ENCODE results near the gene OR4D11. TPM values are rescaled to one million over a fixed set of nuclear protein-coding genes. Genes with fewer than 3 reads are reported as not detected.

OR4D11 gene
- total and polyA plus RNA-seq, 10 of the 15 experiments (the other 5 are each of a cell fraction or from before 2014, with no cell fraction given): not detected

DNA sequence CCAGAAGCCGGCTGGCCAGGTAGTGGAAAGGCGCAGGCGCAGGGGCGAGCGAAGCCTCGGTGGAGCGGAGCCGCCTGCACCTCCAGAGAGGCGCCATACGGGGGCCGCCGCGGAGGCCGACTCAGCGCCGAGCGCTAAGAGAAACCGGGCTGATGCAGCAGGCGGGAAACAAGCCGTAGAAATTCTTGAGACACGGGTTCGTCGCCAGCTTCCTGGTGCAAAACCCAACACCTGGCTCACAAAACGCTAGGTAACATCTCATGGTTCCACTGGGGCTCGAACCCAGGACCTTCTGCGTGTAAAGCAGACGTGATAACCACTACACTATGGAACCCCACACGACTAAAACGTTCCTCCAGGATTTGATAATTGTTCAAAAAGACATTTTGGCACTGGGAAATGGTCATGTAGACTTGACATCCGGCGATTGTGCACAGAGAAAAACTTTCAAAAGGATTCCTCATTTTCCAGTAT lies 47.0 kb downstream of the OR4D11 start (continued):
- TF ChIP-seq ZNF384 (IDR thresholded peaks at IDR 0.05; ENCODE audit: borderline replicate concordance, low read depth, low read length) (no peak), ZNF24 (IDR thresholded peaks at IDR 0.05) (peak; percentile 99), SMAD1 (IDR thresholded peaks at IDR 0.05; ENCODE audit: low read depth, partially characterized antibody) (no peak), TBL1XR1 (IDR thresholded peaks at IDR 0.05; ENCODE audit: low read depth, low read length) (no peak; the same call in 1 of the 2 replicates), RUNX3 (IDR thresholded peaks at IDR 0.05; ENCODE audit: low read length) (peak; percentile 40; the same call in 1 of the 2 replicates), IRF4 (IDR thresholded peaks at IDR 0.05; ENCODE audit: low read depth, low read length) (peak; percentile 79), ZBED1 (IDR thresholded peaks at IDR 0.05; ENCODE audit: borderline replicate concordance) (peak; percentile 49; the same call in 1 of the 2 replicates), MTA2 (IDR thresholded peaks at IDR 0.05; ENCODE audit: low read depth) (no peak; the same call in 1 of the 2 replicates), SMARCA5 (IDR thresholded peaks at IDR 0.05) (peak; percentile 65), SIX5 (IDR thresholded peaks at IDR 0.05; ENCODE audit: low read depth, low read length, severe bottlenecking) (no peak), ASH2L (IDR thresholded peaks at IDR 0.05; ENCODE audit: borderline replicate concordance, low read depth) (no peak), NFYB (IDR thresholded peaks at IDR 0.05; ENCODE audit: insufficient read depth, low read depth, low read length) (no peak), TCF7 (IDR thresholded peaks at IDR 0.05; ENCODE audit: borderline replicate concordance) (0 out of 2 replicates have a peak, but pooled peaks have one; percentile 15), CHD1 (IDR thresholded peaks at IDR 0.05; ENCODE audit: low read depth, low read length) (no peak), EP300 (IDR thresholded peaks at IDR 0.05; ENCODE audit: borderline replicate concordance in 1 of 2, control insufficient read depth in 1 of 2, low read depth in 2 of 2, low read length in 2 of 2) (peak in 1 of 2 experiments; percentile 57; a peak in 1 of 4 replicates), JUND (IDR thresholded peaks at IDR 0.05; ENCODE audit: low read depth, low read length) (no peak), MTA3 (IDR thresholded peaks at IDR 0.05; ENCODE audit: borderline replicate concordance, low read length) (no peak; the same call in 1 of the 2 replicates), DPF2 (IDR thresholded peaks at IDR 0.05) (no peak)
- TF ChIP-seq, protein P1, sequence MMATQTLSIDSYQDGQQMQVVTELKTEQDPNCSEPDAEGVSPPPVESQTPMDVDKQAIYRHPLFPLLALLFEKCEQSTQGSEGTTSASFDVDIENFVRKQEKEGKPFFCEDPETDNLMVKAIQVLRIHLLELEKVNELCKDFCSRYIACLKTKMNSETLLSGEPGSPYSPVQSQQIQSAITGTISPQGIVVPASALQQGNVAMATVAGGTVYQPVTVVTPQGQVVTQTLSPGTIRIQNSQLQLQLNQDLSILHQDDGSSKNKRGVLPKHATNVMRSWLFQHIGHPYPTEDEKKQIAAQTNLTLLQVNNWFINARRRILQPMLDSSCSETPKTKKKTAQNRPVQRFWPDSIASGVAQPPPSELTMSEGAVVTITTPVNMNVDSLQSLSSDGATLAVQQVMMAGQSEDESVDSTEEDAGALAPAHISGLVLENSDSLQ (IDR thresholded peaks at IDR 0.05): peak; percentile 4; the same call in 1 of the 2 replicates
- TF ChIP-seq, protein P2, sequence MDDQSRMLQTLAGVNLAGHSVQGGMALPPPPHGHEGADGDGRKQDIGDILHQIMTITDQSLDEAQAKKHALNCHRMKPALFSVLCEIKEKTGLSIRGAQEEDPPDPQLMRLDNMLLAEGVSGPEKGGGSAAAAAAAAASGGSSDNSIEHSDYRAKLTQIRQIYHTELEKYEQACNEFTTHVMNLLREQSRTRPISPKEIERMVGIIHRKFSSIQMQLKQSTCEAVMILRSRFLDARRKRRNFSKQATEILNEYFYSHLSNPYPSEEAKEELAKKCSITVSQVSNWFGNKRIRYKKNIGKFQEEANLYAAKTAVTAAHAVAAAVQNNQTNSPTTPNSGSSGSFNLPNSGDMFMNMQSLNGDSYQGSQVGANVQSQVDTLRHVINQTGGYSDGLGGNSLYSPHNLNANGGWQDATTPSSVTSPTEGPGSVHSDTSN (IDR thresholded peaks at IDR 0.05; ENCODE audit: insufficient replicate concordance, low read depth, low read length): no peak
- TF ChIP-seq, protein P3, sequence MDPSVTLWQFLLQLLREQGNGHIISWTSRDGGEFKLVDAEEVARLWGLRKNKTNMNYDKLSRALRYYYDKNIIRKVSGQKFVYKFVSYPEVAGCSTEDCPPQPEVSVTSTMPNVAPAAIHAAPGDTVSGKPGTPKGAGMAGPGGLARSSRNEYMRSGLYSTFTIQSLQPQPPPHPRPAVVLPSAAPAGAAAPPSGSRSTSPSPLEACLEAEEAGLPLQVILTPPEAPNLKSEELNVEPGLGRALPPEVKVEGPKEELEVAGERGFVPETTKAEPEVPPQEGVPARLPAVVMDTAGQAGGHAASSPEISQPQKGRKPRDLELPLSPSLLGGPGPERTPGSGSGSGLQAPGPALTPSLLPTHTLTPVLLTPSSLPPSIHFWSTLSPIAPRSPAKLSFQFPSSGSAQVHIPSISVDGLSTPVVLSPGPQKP (IDR thresholded peaks at IDR 0.05; ENCODE audit: low read depth, low read length): no peak
- TF ChIP-seq, protein P4, sequence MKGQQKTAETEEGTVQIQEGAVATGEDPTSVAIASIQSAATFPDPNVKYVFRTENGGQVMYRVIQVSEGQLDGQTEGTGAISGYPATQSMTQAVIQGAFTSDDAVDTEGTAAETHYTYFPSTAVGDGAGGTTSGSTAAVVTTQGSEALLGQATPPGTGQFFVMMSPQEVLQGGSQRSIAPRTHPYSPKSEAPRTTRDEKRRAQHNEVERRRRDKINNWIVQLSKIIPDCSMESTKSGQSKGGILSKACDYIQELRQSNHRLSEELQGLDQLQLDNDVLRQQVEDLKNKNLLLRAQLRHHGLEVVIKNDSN (IDR thresholded peaks at IDR 0.05; ENCODE audit: borderline replicate concordance, extremely low read length, insufficient read depth, low read depth, low read length): no peak
- TF ChIP-seq, protein P5, sequence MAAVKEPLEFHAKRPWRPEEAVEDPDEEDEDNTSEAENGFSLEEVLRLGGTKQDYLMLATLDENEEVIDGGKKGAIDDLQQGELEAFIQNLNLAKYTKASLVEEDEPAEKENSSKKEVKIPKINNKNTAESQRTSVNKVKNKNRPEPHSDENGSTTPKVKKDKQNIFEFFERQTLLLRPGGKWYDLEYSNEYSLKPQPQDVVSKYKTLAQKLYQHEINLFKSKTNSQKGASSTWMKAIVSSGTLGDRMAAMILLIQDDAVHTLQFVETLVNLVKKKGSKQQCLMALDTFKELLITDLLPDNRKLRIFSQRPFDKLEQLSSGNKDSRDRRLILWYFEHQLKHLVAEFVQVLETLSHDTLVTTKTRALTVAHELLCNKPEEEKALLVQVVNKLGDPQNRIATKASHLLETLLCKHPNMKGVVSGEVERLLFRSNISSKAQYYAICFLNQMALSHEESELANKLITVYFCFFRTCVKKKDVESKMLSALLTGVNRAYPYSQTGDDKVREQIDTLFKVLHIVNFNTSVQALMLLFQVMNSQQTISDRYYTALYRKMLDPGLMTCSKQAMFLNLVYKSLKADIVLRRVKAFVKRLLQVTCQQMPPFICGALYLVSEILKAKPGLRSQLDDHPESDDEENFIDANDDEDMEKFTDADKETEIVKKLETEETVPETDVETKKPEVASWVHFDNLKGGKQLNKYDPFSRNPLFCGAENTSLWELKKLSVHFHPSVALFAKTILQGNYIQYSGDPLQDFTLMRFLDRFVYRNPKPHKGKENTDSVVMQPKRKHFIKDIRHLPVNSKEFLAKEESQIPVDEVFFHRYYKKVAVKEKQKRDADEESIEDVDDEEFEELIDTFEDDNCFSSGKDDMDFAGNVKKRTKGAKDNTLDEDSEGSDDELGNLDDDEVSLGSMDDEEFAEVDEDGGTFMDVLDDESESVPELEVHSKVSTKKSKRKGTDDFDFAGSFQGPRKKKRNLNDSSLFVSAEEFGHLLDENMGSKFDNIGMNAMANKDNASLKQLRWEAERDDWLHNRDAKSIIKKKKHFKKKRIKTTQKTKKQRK (IDR thresholded peaks at IDR 0.05; ENCODE audit: low read depth, low read length): no peak
